HepG2 (cell line): Measurements from ENCODE around the gene HORMAD2. TPM values are rescaled to one million over a fixed set of nuclear protein-coding genes. Genes with fewer than 3 reads are reported as not detected.

ENCODE experiments used
- ATAC-seq: fragments of 200-7000 bp; cut with Tn5 transposase; 3 replicates; pipeline ENCODE4 v1.9.1; 2020; ENCODE audit warnings: mild to moderate bottlenecking, moderate library complexity
- BruUV-seq: library from RNA; stranded (reverse); fragments of 400-500 nt; replicated peaks from 2 replicates; lab custom pipeline; 2021; lab: Mats Ljungman, UMichigan
- CTCF ChIA-PET: fragments of 300-600 bp; formaldehyde crosslinking; extraction: SDS; loops from one replicate; lab custom pipeline; 2021; ENCODE audit warnings: low total read pairs, inconsistent platforms, low intra/inter-chr PET ratio; lab: Yijun Ruan, JAX
- POLR2A ChIA-PET: fragments of 350-600 bp; sonication (Branson Sonifier 250); formaldehyde crosslinking; loops from one replicate; lab custom pipeline; 2020; ENCODE audit warnings: antibody characterized with exemption, inconsistent platforms; lab: Yijun Ruan, JAX
- DNase-seq: peaks from one replicate; pipeline ENCODE4 v3.0.0-alpha.2; 2015; ENCODE audit warnings: low spot score
- FAIRE-seq: peaks from 3 replicates; lab custom pipeline; 2011; peaks lifted over from hg19 to GRCh38; lab: Jason Lieb, UNC
- H2AFZ ChIP-seq: one replicate; pipeline ENCODE4 v1.6.1; 2011; ENCODE audit warnings: low read length, inconsistent platforms
- H3K27ac ChIP-seq: fragments of 300-600 bp; 3 replicates; pipeline ENCODE4 v1.8.0; 2011; ENCODE audit warnings: mixed run types, mild to moderate bottlenecking, mixed read lengths, low read length, inconsistent platforms; ENCODE audit not compliant: insufficient read depth; ENCODE audit errors: extremely low read length
- H3K27me3 ChIP-seq, 2 experiments: fragments of 200-600 bp in 1 of 2; 2 replicates in 1 of 2; 3 replicates in 1 of 2; pipeline versions ENCODE4 v1.6.0 to v1.8.0; 2011; ENCODE audit warnings: low read length in 2 of 2, mild to moderate bottlenecking in 2 of 2, moderate library complexity in 2 of 2, inconsistent platforms in 1 of 2; ENCODE audit not compliant: insufficient read depth in 2 of 2, control insufficient read depth in 1 of 2
- H3K36me3 ChIP-seq, 2 experiments: fragments of 200-600 bp in 1 of 2; replicated peaks in 1 of 2; 2 replicates in 1 of 2; 3 replicates in 1 of 2; pipeline versions ENCODE4 v1.5.1 to v1.8.0; 2011; ENCODE audit warnings: low read length in 2 of 2, inconsistent platforms in 1 of 2; ENCODE audit not compliant: insufficient read depth in 2 of 2, control insufficient read depth in 1 of 2
- H3K4me1 ChIP-seq: 2 replicates; pipeline ENCODE4 v1.5.1; 2012; ENCODE audit warnings: low read length, inconsistent platforms; ENCODE audit not compliant: insufficient read depth
- H3K4me2 ChIP-seq: 2 replicates; pipeline ENCODE4 v1.6.0; 2011; ENCODE audit warnings: low read depth, low read length, inconsistent platforms
- H3K4me3 ChIP-seq, 3 experiments: fragments of 200-600 bp in 1 of 3; sonication (generic), shearing (Covaris generic) in 1 of 3; replicated peaks in 1 of 3; 2 replicates each; pipeline ENCODE4 v1.5.1; 2011 to 2016; ENCODE audit warnings: low read length in 3 of 3, inconsistent platforms in 2 of 3, low read depth in 2 of 3, mild to moderate bottlenecking in 2 of 3, control low read depth in 1 of 3, mixed read lengths in 1 of 3; ENCODE audit not compliant: insufficient read depth in 1 of 3
- H3K79me2 ChIP-seq: one replicate; pipeline ENCODE4 v1.6.1; 2011; ENCODE audit warnings: low read length, inconsistent platforms; ENCODE audit not compliant: insufficient read depth
- H3K9ac ChIP-seq: 2 replicates; pipeline ENCODE4 v1.6.0; 2011; ENCODE audit warnings: mild to moderate bottlenecking, low read depth, low read length, inconsistent platforms; ENCODE audit not compliant: insufficient read depth
- H3K9me3 ChIP-seq: 2 replicates; pipeline ENCODE4 v1.5.1; 2012; ENCODE audit warnings: mild to moderate bottlenecking, low read length
- H4K20me1 ChIP-seq: 2 replicates; pipeline ENCODE4 v1.6.0; 2011; ENCODE audit warnings: inconsistent platforms, mild to moderate bottlenecking, low read length, moderate library complexity; ENCODE audit not compliant: insufficient read depth
- BRD4 ChIP-seq: sonication (generic); formaldehyde crosslinking; IDR thresholded peaks from 2 replicates; pipeline ENCODE4 v1.4.0; 2020; ENCODE audit warnings: missing genetic modification reagents
- DPF2 ChIP-seq: sonication (generic); formaldehyde crosslinking; IDR thresholded peaks from 2 replicates; pipeline ENCODE4 v1.4.0; 2020; ENCODE audit warnings: mild to moderate bottlenecking, low read depth, missing genetic modification reagents, borderline replicate concordance
- DR1 ChIP-seq: sonication (generic); formaldehyde crosslinking; IDR thresholded peaks from 2 replicates; pipeline ENCODE4 v1.8.0; 2021; ENCODE audit warnings: mild to moderate bottlenecking, missing genetic modification reagents, inconsistent platforms
- E2F2 ChIP-seq: sonication (generic); formaldehyde crosslinking; IDR thresholded peaks from 2 replicates; pipeline ENCODE4 v1.4.0; 2020; ENCODE audit warnings: missing genetic modification reagents, borderline replicate concordance
- GMEB2 ChIP-seq: IDR thresholded peaks from 2 replicates; pipeline ENCODE4 v1.6.1; 2016; ENCODE audit warnings: missing biosample characterization, missing genetic modification reagents, low read depth
- HOXD1 ChIP-seq: sonication (generic); formaldehyde crosslinking; IDR thresholded peaks from 2 replicates; pipeline ENCODE4 v1.5.0; 2020; ENCODE audit warnings: missing genetic modification reagents
- KDM5A ChIP-seq: fragments of 200-600 bp; sonication (generic); IDR thresholded peaks from 2 replicates; pipeline ENCODE4 v1.7.0; 2018; ENCODE audit warnings: antibody characterized with exemption, mild to moderate bottlenecking, low read length, borderline replicate concordance
- MEF2D ChIP-seq: sonication (generic); formaldehyde crosslinking; IDR thresholded peaks from 2 replicates; pipeline ENCODE4 v1.5.1; 2020; ENCODE audit warnings: mild to moderate bottlenecking, missing genetic modification reagents
- NFIC ChIP-seq: IDR thresholded peaks from 2 replicates; pipeline ENCODE4 v1.6.1; 2012; ENCODE audit warnings: mild to moderate bottlenecking, low read length, inconsistent platforms
- NR2C2 ChIP-seq: sonication (generic); formaldehyde crosslinking; IDR thresholded peaks from 2 replicates; pipeline ENCODE4 v1.4.0; 2020; ENCODE audit warnings: missing genetic modification reagents, mild to moderate bottlenecking, moderate library complexity, borderline replicate concordance
- PBX3 ChIP-seq: sonication (generic); formaldehyde crosslinking; IDR thresholded peaks from 2 replicates; pipeline ENCODE4 v1.8.1; 2023; ENCODE audit warnings: missing genetic modification reagents, inconsistent platforms, borderline replicate concordance
- RBFOX2 ChIP-seq: fragments of 200-400 bp; formaldehyde crosslinking; IDR thresholded peaks from 2 replicates; pipeline ENCODE4 v1.6.1; 2017; ENCODE audit warnings: low read depth, mild to moderate bottlenecking, low read length
- SNAPC4 ChIP-seq: sonication (generic); formaldehyde crosslinking; IDR thresholded peaks from 2 replicates; pipeline ENCODE4 v1.4.0; 2020; ENCODE audit warnings: mild to moderate bottlenecking, missing genetic modification reagents
- TOE1 ChIP-seq: sonication (generic); formaldehyde crosslinking; IDR thresholded peaks from 2 replicates; pipeline ENCODE4 v1.4.0; 2020; ENCODE audit warnings: mild to moderate bottlenecking, missing genetic modification reagents
- ZBTB20 ChIP-seq: sonication (generic); formaldehyde crosslinking; IDR thresholded peaks from 2 replicates; pipeline ENCODE4 v1.8.1; 2023; ENCODE audit warnings: missing genetic modification reagents, low read depth, mild to moderate bottlenecking, borderline replicate concordance
- ZC3H4 ChIP-seq: sonication (generic); formaldehyde crosslinking; IDR thresholded peaks from 2 replicates; pipeline ENCODE4 v1.4.0; 2020; ENCODE audit warnings: missing genetic modification reagents, borderline replicate concordance
- ZNF282 ChIP-seq: fragments of 450-650 bp; IDR thresholded peaks from 2 replicates; pipeline ENCODE4 v1.6.1; 2018; ENCODE audit not compliant: partially characterized antibody
- ZNF30 ChIP-seq: sonication (generic); formaldehyde crosslinking; IDR thresholded peaks from 2 replicates; pipeline ENCODE4 v1.5.0; 2020; ENCODE audit warnings: mild to moderate bottlenecking, missing genetic modification reagents
- WGBS: methylation state at CpG from one replicate; pipeline ENCODE4 v1.1.6; 2017; ENCODE audit warnings: low lambda C conversion rate; 5-methylcytosine and 5-hydroxymethylcytosine counted together
- in situ Hi-C: cut with HindIII; loops from 2 replicates; pipeline ENCODE4 v1.10.0; 2017; ENCODE audit warnings: low pct_unique_long_range_greater_than_20kb; ENCODE audit not compliant: extremely low pct_ligation_motif_present
- intact Hi-C: fragments of 100-400 bp; cut with micrococcal nuclease; formaldehyde crosslinking; loops from one replicate; pipeline ENCODE4 v1.10.0; 2022; ENCODE audit not compliant: unreplicated experiment
- polyA plus RNA-seq, 8 experiments: library from polyadenylated mRNA; depleted of rRNA in 3 of 8; stranded (reverse) in 7 of 8; unstranded in 1 of 8; fragments of >200 nt; fragmentation: Illumina TruSeq in 4 of 8; extraction: Trizol in 4 of 8; gene quantifications; 2 replicates each; pipeline versions ENCODE4 v1.2.1 to v1.2.3, GENCODE V29; 2011 to 2016; ENCODE audit warnings: low read depth in 4 of 8, missing spikeins in 1 of 8, mixed read lengths in 1 of 8; ENCODE audit not compliant: insufficient read depth in 1 of 8
- total RNA-seq, 5 experiments: library from RNA; depleted of rRNA; stranded (reverse); fragments of >200 nt; fragmentation: Illumina TruSeq; extraction: Trizol; gene quantifications; 2 replicates each; pipeline ENCODE4 v1.2.3, GENCODE V29; 2016; ENCODE audit warnings: low read depth in 1 of 5

Gene HORMAD2
- total and polyA plus RNA-seq, 2 of the 13 experiments (the other 11 are each of a cell fraction or from before 2014, with no cell fraction given) = not detected

GRCh38 chr22:30094804-30095203 lies 14.5 kb downstream of the HORMAD2 start:
- TF ChIP-seq NFIC (no peak), DPF2 (CRISPR knock-in tag) (no peak), DR1 (CRISPR knock-in tag) (no peak), PBX3 (CRISPR knock-in tag) (no peak), E2F2 (no peak), MEF2D (CRISPR knock-in tag) (no peak), ZC3H4 (CRISPR knock-in tag) (no peak), ZNF282 (no peak), NR2C2 (CRISPR knock-in tag) (no peak), KDM5A (no peak), GMEB2 (CRISPR knock-in tag) (no peak), RBFOX2 (no peak), HOXD1 (CRISPR knock-in tag) (no peak), ZNF30 (CRISPR knock-in tag) (no peak), BRD4 (no peak), SNAPC4 (CRISPR knock-in tag) (no peak), ZBTB20 (CRISPR knock-in tag) (no peak), TOE1 (CRISPR knock-in tag) (no peak)
- TF ChIP-seq, all 625 proteins: peak for 0
- intact Hi-C loops = no loop called here
- no peak for FAIRE-seq

More at GRCh38 chr22:30094804-30095203, 14.5 kb downstream of the HORMAD2 start:
- ChIA-PET CTCF (no interaction called here), POLR2A (no interaction called here)
- Histone ChIP-seq H4K20me1 (no peaks in the 10 kb centered on the region), H3K9me3 (peaks cover 25% of the 10 kb centered on the region), H3K4me2 (no peak overlapping the region), H2AFZ (no peak overlapping the region), H3K4me3 (no peak overlapping the region), H3K27me3 (no peaks in the 10 kb centered on the region), H3K4me1 (no peaks in the 10 kb centered on the region), H3K79me2 (no peaks in the 10 kb centered on the region), H3K36me3 (no peaks in the 10 kb centered on the region), H3K9ac (no peak overlapping the region), H3K27ac (no peak overlapping the region)
- 0% methylated on average over 1 of the region's 1 CpG for WGBS
- no TSS peak for BruUV-seq
- DNase-seq (no peak), ATAC-seq (no peak)
- in situ Hi-C loops = no loop called here
